GM23248 (cell line): ENCODE results near the gene CMTM6. TPM values are rescaled to one million over a fixed set of nuclear protein-coding genes. Genes with fewer than 3 reads are reported as not detected.

Experiments used
- DNase-seq: peaks from one replicate; pipeline ENCODE4 v3.0.0-alpha.2; 2015
- H2AFZ ChIP-seq: fragments of 200-600 bp; sonication (generic); 2 replicates; pipeline ENCODE4 v1.6.1; 2016; ENCODE audit warnings: antibody characterized with exemption
- H3F3A ChIP-seq: fragments of 200-600 bp; sonication (generic); 2 replicates; pipeline ENCODE4 v1.6.1; 2016; ENCODE audit warnings: mild to moderate bottlenecking, antibody characterized with exemption, mixed run types; ENCODE audit not compliant: insufficient read depth
- H3K27ac ChIP-seq: fragments of 200-600 bp; sonication (generic); 2 replicates; pipeline ENCODE4 v1.5.1; 2016; ENCODE audit warnings: mild to moderate bottlenecking
- H3K27me3 ChIP-seq: fragments of 200-600 bp; sonication (generic); replicated peaks from 2 replicates; pipeline ENCODE4 v1.6.1; 2016; ENCODE audit warnings: mild to moderate bottlenecking; ENCODE audit not compliant: insufficient read depth
- H3K36me3 ChIP-seq: fragments of 200-600 bp; sonication (generic); 2 replicates; pipeline ENCODE4 v1.6.1; 2016; ENCODE audit warnings: low read depth, mild to moderate bottlenecking
- H3K4me1 ChIP-seq: fragments of 200-600 bp; sonication (generic); 2 replicates; pipeline ENCODE4 v1.6.1; 2016; ENCODE audit warnings: mild to moderate bottlenecking; ENCODE audit not compliant: insufficient read depth
- H3K4me2 ChIP-seq: fragments of 200-600 bp; sonication (generic); one replicate; pipeline ENCODE4 v1.6.1; 2016; ENCODE audit warnings: mild to moderate bottlenecking; ENCODE audit not compliant: unreplicated experiment
- H3K4me3 ChIP-seq: fragments of 200-600 bp; sonication (generic); 2 replicates; pipeline ENCODE4 v1.5.1; 2016; ENCODE audit warnings: mild to moderate bottlenecking
- H3K79me2 ChIP-seq: fragments of 200-600 bp; sonication (generic); 2 replicates; pipeline ENCODE4 v1.6.1; 2016; ENCODE audit warnings: mild to moderate bottlenecking; ENCODE audit not compliant: insufficient read depth
- H3K9ac ChIP-seq: fragments of 200-600 bp; sonication (generic); 2 replicates; pipeline ENCODE4 v1.6.1; 2016; ENCODE audit warnings: mild to moderate bottlenecking
- H3K9me2 ChIP-seq: fragments of 200-600 bp; sonication (generic); 2 replicates; pipeline ENCODE4 v1.6.1; 2016; ENCODE audit warnings: mixed run types, mild to moderate bottlenecking, moderate library complexity; ENCODE audit not compliant: insufficient read depth
- H3K9me3 ChIP-seq: fragments of 200-600 bp; sonication (generic); one replicate; pipeline ENCODE4 v1.6.1; 2017; ENCODE audit warnings: low read depth
- H4K20me1 ChIP-seq: fragments of 200-600 bp; sonication (generic); 2 replicates; pipeline ENCODE4 v1.6.0; 2016; ENCODE audit not compliant: insufficient read depth
- EZH2 ChIP-seq: fragments of 200-600 bp; sonication (generic); IDR thresholded peaks from 2 replicates; pipeline ENCODE4 v1.6.1; 2018; ENCODE audit warnings: antibody characterized with exemption, mild to moderate bottlenecking; ENCODE audit not compliant: insufficient read depth, poor library complexity, severe bottlenecking
- EZH2phosphoT487 ChIP-seq: fragments of 200-600 bp; sonication (generic); IDR thresholded peaks from 2 replicates; pipeline ENCODE4 v1.6.1; 2018; ENCODE audit warnings: antibody characterized with exemption, moderate library complexity, mild to moderate bottlenecking, low read depth; ENCODE audit not compliant: insufficient read depth
- WGBS, 2 experiments: methylation state at CpG; one replicate each; pipeline ENCODE4 v1.1.6; 2015 to 2017; ENCODE audit warnings: low lambda C conversion rate in 2 of 2, low coverage in 1 of 2; ENCODE audit errors: missing lambda C conversion rate in 2 of 2; 5-methylcytosine and 5-hydroxymethylcytosine counted together
- in situ Hi-C: fragments of 300-500 bp; cut with MboI; formaldehyde crosslinking; loops from 2 replicates; pipeline ENCODE4 v1.15.0; 2020
- polyA plus RNA-seq: library from polyadenylated mRNA; unstranded; fragments of >200 nt; fragmentation: Nextera tagmentation; extraction: Ambion mirVana; gene quantifications from 2 replicates; pipeline ENCODE4 v1.2.1, GENCODE V29; 2016
- total RNA-seq: library from RNA; depleted of rRNA; stranded (reverse); fragments of >200 nt; shearing (Covaris generic); gene quantifications from 2 replicates; pipeline ENCODE4 v1.2.3, GENCODE V29; 2014

CMTM6 gene
- total and polyA plus RNA-seq, 2 experiments from 2014 or later: 78.6 to 104 TPM

- H3K9ac ChIP-seq: no peak overlapping the region
- no peak overlapping the region for H2AFZ ChIP-seq
- no peaks in the 10 kb centered on the region for H4K20me1 ChIP-seq
- H3K9me3 ChIP-seq: no peaks in the 10 kb centered on the region
- WGBS, 2 experiments: 78 to 84% methylated on average over 2 of the region's 2 CpGs
- no peak overlapping the region for H3K4me2 ChIP-seq
- H3K79me2 ChIP-seq: no peaks in the 10 kb centered on the region
- DNase-seq: no peak
- no peaks in the 10 kb centered on the region for H3K9me2 ChIP-seq
- no peaks in the 10 kb centered on the region for H3K36me3 ChIP-seq
- H3F3A ChIP-seq: no peaks in the 10 kb centered on the region
- no peaks in the 10 kb centered on the region for H3K4me1 ChIP-seq
- in situ Hi-C loops: no loop called here
- H3K4me3 ChIP-seq: no peak overlapping the region
- no peak for TF ChIP-seq EZH2
- TF ChIP-seq EZH2phosphoT487: no peak
- H3K27me3 ChIP-seq: no peaks in the 10 kb centered on the region
- no peak overlapping the region for H3K27ac ChIP-seq
Observed at GRCh38 chr3:32511005-32511404, 8.4 kb upstream of the CMTM6 start.

DNA sequence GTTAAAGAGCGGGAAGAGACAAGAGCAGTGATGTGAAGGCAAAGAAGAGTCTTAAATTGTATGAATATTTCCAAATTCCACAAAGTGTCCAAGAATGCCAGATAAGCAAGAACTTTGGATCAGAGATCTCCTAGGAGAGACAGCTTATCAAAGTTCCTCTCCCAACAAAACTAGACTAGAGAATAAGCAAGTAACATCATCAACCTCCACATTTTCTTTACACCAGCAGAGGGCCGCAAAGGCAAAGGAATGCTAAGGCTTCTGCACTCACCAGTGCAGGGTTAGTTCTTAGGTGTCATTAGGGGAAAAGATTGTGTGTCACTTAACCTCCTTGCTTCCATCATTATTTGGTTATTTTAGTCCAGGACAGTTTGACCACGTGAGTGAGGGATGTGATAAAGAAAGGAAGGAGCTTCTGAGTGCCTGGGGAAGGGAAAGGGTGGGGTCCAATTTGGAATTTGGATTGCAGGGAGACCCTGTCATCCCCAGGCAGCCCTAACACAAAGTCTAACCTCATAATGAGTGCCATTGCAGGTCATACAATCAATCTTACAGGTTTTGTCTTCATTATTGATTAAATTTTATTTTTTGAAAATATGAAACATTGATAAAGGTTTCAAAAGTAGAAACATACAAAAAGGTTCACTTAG is 7.5 kb upstream of the CMTM6 start:
- Histone ChIP-seq H3K4me1 (no peaks in the 10 kb centered on the region), H3K36me3 (no peaks in the 10 kb centered on the region), H3F3A (no peaks in the 10 kb centered on the region), H3K27ac (no peak overlapping the region), H2AFZ (no peak overlapping the region), H3K79me2 (no peaks in the 10 kb centered on the region), H3K9ac (no peak overlapping the region), H3K4me3 (no peak overlapping the region), H4K20me1 (no peaks in the 10 kb centered on the region), H3K4me2 (no peak overlapping the region), H3K9me2 (no peaks in the 10 kb centered on the region), H3K27me3 (no peaks in the 10 kb centered on the region), H3K9me3 (no peaks in the 10 kb centered on the region)
- in situ Hi-C loops: no loop called here
- no peak for TF ChIP-seq EZH2phosphoT487
- TF ChIP-seq EZH2: no peak
- WGBS, 2 experiments: 34 to 35% methylated on average over 3 of the region's 3 CpGs
- DNase-seq: peak; percentile 80

- Histone ChIP-seq H3K9ac (no peak overlapping the region), H3K9me2 (no peaks in the 10 kb centered on the region), H3K36me3 (no peaks in the 10 kb centered on the region), H3K27me3 (no peaks in the 10 kb centered on the region), H3K79me2 (no peaks in the 10 kb centered on the region), H3K27ac (no peak overlapping the region), H4K20me1 (no peaks in the 10 kb centered on the region), H3K4me1 (no peaks in the 10 kb centered on the region), H3K9me3 (no peaks in the 10 kb centered on the region), H2AFZ (no peak overlapping the region), H3K4me2 (no peak overlapping the region), H3K4me3 (no peak overlapping the region), H3F3A (no peaks in the 10 kb centered on the region)
- WGBS, 2 experiments: 42 to 43% methylated on average over 7 of the region's 7 CpGs
- no peak for TF ChIP-seq EZH2phosphoT487
- TF ChIP-seq EZH2: no peak
- in situ Hi-C loops: loop anchor here (10.0 kb wide), 1 partner anchor 156 kb away; no protein-coding TSS in a partner anchor
- DNase-seq: peak; percentile 53
Observed at GRCh38 chr3:32508711-32509110, 6.1 kb upstream of the CMTM6 start.

DNA sequence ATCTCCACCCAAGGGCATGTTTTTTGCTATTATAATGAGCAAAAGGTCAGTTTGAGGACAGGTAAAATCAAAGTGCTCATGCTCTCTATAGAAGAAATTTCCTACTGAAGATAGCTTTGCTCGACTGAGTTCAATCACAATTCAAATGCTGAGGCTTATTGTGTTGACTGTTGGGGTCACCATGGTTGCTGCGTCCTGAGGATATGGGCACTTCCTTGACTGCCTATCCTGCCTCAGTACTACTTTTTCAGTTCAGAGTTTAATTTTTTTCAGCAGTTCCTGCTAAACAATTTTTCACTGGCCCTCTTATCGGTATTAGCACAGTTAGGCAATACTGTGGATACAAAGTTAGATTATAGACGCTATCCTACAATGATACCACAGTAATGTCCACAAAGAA is 3.8 kb upstream of the CMTM6 start:
- H3K4me1 ChIP-seq: no peaks in the 10 kb centered on the region
- no peak overlapping the region for H3K4me3 ChIP-seq
- no peaks in the 10 kb centered on the region for H3K9me2 ChIP-seq
- no peak for DNase-seq
- 95% methylated on average over 4 of the region's 4 CpGs for WGBS, 2 experiments
- TF ChIP-seq EZH2phosphoT487 (no peak), EZH2 (no peak)
- no peaks in the 10 kb centered on the region for H3K9me3 ChIP-seq
- peaks cover 6% of the 10 kb centered on the region; the same call in 1 of the 2 replicates for H3F3A ChIP-seq
- no peaks in the 10 kb centered on the region for H3K36me3 ChIP-seq
- no peak overlapping the region for H3K9ac ChIP-seq
- peaks cover 4% of the 10 kb centered on the region for H3K79me2 ChIP-seq
- no peak overlapping the region for H2AFZ ChIP-seq
- no peaks in the 10 kb centered on the region for H4K20me1 ChIP-seq
- no peak overlapping the region for H3K27ac ChIP-seq
- H3K27me3 ChIP-seq: no peaks in the 10 kb centered on the region
- in situ Hi-C loops: loop anchor here (10.0 kb wide), 1 partner anchor 158 kb away; no protein-coding TSS in a partner anchor
- no peak overlapping the region for H3K4me2 ChIP-seq
